Suprapubic skin (tissue), 4 donors: ENCODE data around the gene NEK2. TPM values are rescaled to one million over a fixed set of nuclear protein-coding genes. Genes with fewer than 3 reads are reported as not detected.
A peak's percentile ranks its signal among the peaks of the same experiment; 100 is the strongest.

Source experiments
- DNase-seq, 2 donors: peaks; one replicate each; pipeline ENCODE4 v3.0.0-alpha.2; 2019; ENCODE audit warnings: low spot score in 2 of 2
- H3K27ac ChIP-seq: fragments of 200-600 bp; sonication (generic); one replicate; pipeline ENCODE4 v1.5.1; 2019
- H3K27me3 ChIP-seq: fragments of 200-600 bp; sonication (generic); one replicate; pipeline ENCODE4 v1.5.1; 2019
- H3K36me3 ChIP-seq: fragments of 200-600 bp; sonication (generic); one replicate; pipeline ENCODE4 v1.5.1; 2019
- H3K4me1 ChIP-seq: fragments of 200-600 bp; sonication (generic); one replicate; pipeline ENCODE4 v1.5.1; 2019
- H3K4me3 ChIP-seq: fragments of 200-600 bp; sonication (generic); one replicate; pipeline ENCODE4 v1.5.1; 2019; ENCODE audit warnings: mild to moderate bottlenecking
- H3K9me3 ChIP-seq: fragments of 200-600 bp; sonication (generic); one replicate; pipeline ENCODE4 v1.5.1; 2019
- CTCF ChIP-seq, 2 donors: fragments of 200-600 bp in 1 of 2; fragments of 450-650 bp in 1 of 2; sonication (generic) in 1 of 2; IDR thresholded peaks; one replicate each; pipeline ENCODE4 v1.5.1; 2016 to 2019; ENCODE audit warnings: antibody characterized with exemption in 2 of 2, mild to moderate bottlenecking in 1 of 2, moderate library complexity in 1 of 2
- EP300 ChIP-seq: sonication (generic); formaldehyde crosslinking; IDR thresholded peaks from one replicate; pipeline ENCODE4 v1.6.1; 2017; ENCODE audit warnings: antibody characterized with exemption
- POLR2A ChIP-seq, 2 donors: fragments of 450-650 bp; IDR thresholded peaks; one replicate each; pipeline ENCODE4 v1.6.1; 2017; ENCODE audit warnings: antibody characterized with exemption in 2 of 2, mild to moderate bottlenecking in 2 of 2, moderate library complexity in 2 of 2
- POLR2AphosphoS5 ChIP-seq, 3 donors: sonication (generic); formaldehyde crosslinking; IDR thresholded peaks; one replicate each; pipeline ENCODE4 v1.6.1; 2017; ENCODE audit warnings: antibody characterized with exemption in 3 of 3
- WGBS: methylation state at CpG from one replicate; pipeline ENCODE4 v1.1.5; 2018; 5-methylcytosine and 5-hydroxymethylcytosine counted together
- total RNA-seq, 4 donors: library from RNA; depleted of rRNA; stranded (reverse); fragments of >200 nt; gene quantifications; one replicate each; pipeline ENCODE4 v1.1.0, GENCODE V29; 2016

Gene NEK2
- total RNA-seq, 4 donors from 2014 or later, result 3.2 to 11.8 (median 3.6) TPM; not detected in 1

- Histone ChIP-seq H3K4me1 (peaks cover 12% of the 10 kb centered on the region), H3K36me3 (no peaks in the 10 kb centered on the region), H3K27me3 (no peaks in the 10 kb centered on the region), H3K27ac (no peak overlapping the region), H3K9me3 (no peaks in the 10 kb centered on the region), H3K4me3 (peak overlapping the region; percentile 58)
- no peak for TF ChIP-seq POLR2A (IDR thresholded peaks at IDR 0.05)
- no peak for TF ChIP-seq CTCF (IDR thresholded peaks at IDR 0.05)
- TF ChIP-seq EP300, result no peak
- TF ChIP-seq POLR2AphosphoS5 (IDR thresholded peaks at IDR 0.05), result no peak
- DNase-seq, result no peak
- WGBS, result 30% methylated on average over 19 of the region's 19 CpGs
Measured at GRCh38 chr1:211676106-211676583, 724 bp upstream of the NEK2 start.

- Histone ChIP-seq H3K36me3 (no peaks in the 10 kb centered on the region), H3K9me3 (no peaks in the 10 kb centered on the region), H3K27me3 (no peaks in the 10 kb centered on the region), H3K4me1 (no peaks in the 10 kb centered on the region), H3K4me3 (no peak overlapping the region), H3K27ac (no peak overlapping the region)
- DNase-seq, result no peak
- TF ChIP-seq POLR2A (IDR thresholded peaks at IDR 0.05) (no peak), EP300 (no peak), POLR2AphosphoS5 (IDR thresholded peaks at IDR 0.05) (no peak), CTCF (IDR thresholded peaks at IDR 0.05) (no peak)
- 87% methylated on average over 2 of the region's 2 CpGs for WGBS
Measured at GRCh38 chr1:211667065-211667617, 8.3 kb downstream of the NEK2 start.

- H3K27me3 ChIP-seq, result no peaks in the 10 kb centered on the region
- no peak overlapping the region for H3K4me3 ChIP-seq
- no peaks in the 10 kb centered on the region for H3K4me1 ChIP-seq
- no peak for TF ChIP-seq POLR2AphosphoS5 (IDR thresholded peaks at IDR 0.05)
- H3K27ac ChIP-seq, result no peak overlapping the region
- WGBS, result 95% methylated on average over 6 of the region's 10 CpGs
- H3K36me3 ChIP-seq, result no peaks in the 10 kb centered on the region
- DNase-seq, result no peak
- H3K9me3 ChIP-seq, result no peaks in the 10 kb centered on the region
Measured at GRCh38 chr1:211660718-211661222, 14.7 kb downstream of the NEK2 start.

- TF ChIP-seq CTCF (IDR thresholded peaks at IDR 0.05), result no peak
- no peak for TF ChIP-seq POLR2A (IDR thresholded peaks at IDR 0.05)
- TF ChIP-seq POLR2AphosphoS5 (IDR thresholded peaks at IDR 0.05), result no peak
- TF ChIP-seq EP300, result no peak
- Histone ChIP-seq H3K4me3 (no peak overlapping the region), H3K27ac (no peak overlapping the region), H3K27me3 (no peaks in the 10 kb centered on the region), H3K4me1 (peaks cover 5% of the 10 kb centered on the region), H3K9me3 (no peaks in the 10 kb centered on the region), H3K36me3 (no peaks in the 10 kb centered on the region)
- no peak for DNase-seq
- WGBS, result 97% methylated on average over 4 of the region's 4 CpGs
Measured at GRCh38 chr1:211656728-211657127, 18.7 kb downstream of the NEK2 start.

- H3K27ac ChIP-seq, result no peak overlapping the region
- no peaks in the 10 kb centered on the region for H3K36me3 ChIP-seq
- peak; percentile 88 to 92 for DNase-seq
- peaks cover 5% of the 10 kb centered on the region for H3K4me1 ChIP-seq
- no peak overlapping the region for H3K4me3 ChIP-seq
- WGBS, result 38% methylated on average over 27 of the region's 27 CpGs
- no peaks in the 10 kb centered on the region for H3K27me3 ChIP-seq
- TF ChIP-seq POLR2AphosphoS5 (IDR thresholded peaks at IDR 0.05) (no peak), CTCF (IDR thresholded peaks at IDR 0.05) (peak; percentile 82 to 87)
- H3K9me3 ChIP-seq, result no peaks in the 10 kb centered on the region
Measured at GRCh38 chr1:211654838-211655787, 20.3 kb downstream of the NEK2 start.
